Muscle of arm (tissue), 12 donors: ENCODE results near the gene PEX5. TPM values are rescaled to one million over a fixed set of nuclear protein-coding genes. Genes with fewer than 3 reads are reported as not detected.
"Not testable (repeated sequence)": the region's sequence is repeated elsewhere in the genome, so short reads cannot be mapped to it uniquely, and the experiment has no call there.

ENCODE experiments used
- DNase-seq: peaks from one replicate; pipeline ENCODE4 v3.0.0-alpha.2; 2013
- polyA plus RNA-seq, 12 donors: library from polyadenylated mRNA; unstranded; fragments of 120-200 nt; gene quantifications; one replicate each; pipeline ENCODE4 v1.2.1, GENCODE V29; 2013; ENCODE audit not compliant: insufficient read length in 12 of 12

Gene PEX5
- polyA plus RNA-seq, 12 donors, result 25.9 to 43.0 (median 35.8) TPM; not detected in 1

DNA sequence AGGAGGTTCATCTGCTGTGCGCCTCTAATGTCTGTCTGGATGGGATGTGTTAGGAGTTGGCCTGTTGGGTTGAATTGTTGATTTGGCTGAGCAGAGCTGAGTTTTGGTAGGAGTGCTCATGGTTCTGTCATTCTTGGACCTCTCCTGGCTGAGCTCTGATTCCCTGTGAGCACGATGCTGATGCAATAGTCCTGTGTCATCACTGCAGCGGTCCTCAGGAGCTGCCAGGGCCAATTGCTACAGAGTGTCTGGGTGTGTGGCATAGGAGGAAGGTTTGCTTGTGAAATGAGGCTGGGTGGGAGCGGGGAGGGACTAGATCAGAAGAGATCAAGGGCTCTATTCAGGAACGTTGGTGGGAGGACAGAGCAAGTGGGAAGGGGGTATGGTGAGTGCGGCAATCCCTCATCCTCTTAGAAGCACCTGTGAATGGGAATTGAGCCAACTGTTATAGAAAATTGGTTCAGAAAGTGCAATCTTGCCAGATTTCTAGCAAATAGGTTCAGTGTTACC lies 21.2 kb downstream of the PEX5 start:
- no peak for DNase-seq

DNA sequence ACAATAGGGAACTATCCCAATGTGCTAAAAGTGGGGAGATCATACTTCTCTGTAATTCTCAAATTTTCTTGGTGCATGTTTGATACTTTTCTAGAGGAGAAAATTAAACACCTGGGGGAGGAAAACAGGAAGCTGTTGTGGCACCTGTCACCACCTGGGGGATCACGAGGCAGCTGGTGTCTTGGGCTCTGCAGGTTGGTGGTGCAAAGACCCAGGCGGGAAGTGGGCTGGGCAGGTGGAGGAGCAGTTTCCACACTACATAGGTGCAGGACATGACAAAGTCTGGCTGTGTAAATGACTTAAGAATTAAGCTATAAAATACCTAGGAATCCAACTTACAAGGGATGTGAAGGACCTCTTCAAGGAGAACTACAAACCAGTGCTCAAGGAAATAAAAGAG lies 23.2 kb downstream of the PEX5 start:
- no peak for DNase-seq

DNA sequence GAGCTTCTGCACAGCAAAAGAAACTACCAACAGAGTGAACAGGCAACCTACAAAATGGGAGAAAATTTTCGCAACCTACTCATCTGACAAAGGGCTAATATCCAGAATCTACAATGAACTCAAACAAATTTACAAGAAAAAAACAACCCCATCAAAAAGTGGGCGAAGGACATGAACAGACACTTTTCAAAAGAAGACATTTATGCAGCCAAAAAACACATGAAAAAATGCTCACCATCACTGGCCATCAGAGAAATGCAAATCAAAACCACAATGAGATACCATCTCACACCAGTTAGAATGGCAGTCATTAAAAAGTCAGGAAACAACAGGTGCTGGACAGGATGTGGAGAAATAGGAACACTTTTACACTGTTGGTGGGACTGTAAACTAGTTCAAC lies 24.3 kb downstream of the PEX5 start:
- DNase-seq, result not testable (repeated sequence)

DNA sequence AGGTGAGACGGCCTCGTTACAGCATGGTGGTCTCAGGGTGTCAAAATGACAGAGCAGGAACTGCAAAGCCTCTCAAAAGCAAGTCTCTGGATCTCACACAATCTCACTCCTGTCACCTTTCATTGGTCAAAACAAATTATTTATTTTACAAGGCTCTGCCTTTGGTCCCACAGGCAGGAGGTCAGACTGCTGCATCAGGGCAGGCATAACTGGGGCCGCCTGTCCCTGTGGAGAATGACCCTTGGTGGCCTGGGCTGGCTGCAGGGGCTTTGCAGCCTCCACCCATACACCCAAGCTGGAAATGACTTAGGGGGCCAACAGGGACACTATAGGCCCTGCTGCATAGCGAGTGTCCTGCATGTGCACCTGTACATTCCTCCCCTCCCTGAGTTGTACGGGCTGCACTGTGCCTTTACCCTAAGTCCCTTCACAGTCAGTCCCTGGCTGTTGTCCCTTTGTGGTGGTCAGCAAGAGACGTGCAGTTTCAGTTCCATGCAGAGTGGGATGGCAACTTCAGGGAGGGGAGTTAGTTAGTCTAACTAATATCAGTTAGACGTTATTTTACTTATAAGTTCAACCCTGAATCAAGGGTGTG lies 28.1 kb downstream of the PEX5 start:
- no peak for DNase-seq

DNA sequence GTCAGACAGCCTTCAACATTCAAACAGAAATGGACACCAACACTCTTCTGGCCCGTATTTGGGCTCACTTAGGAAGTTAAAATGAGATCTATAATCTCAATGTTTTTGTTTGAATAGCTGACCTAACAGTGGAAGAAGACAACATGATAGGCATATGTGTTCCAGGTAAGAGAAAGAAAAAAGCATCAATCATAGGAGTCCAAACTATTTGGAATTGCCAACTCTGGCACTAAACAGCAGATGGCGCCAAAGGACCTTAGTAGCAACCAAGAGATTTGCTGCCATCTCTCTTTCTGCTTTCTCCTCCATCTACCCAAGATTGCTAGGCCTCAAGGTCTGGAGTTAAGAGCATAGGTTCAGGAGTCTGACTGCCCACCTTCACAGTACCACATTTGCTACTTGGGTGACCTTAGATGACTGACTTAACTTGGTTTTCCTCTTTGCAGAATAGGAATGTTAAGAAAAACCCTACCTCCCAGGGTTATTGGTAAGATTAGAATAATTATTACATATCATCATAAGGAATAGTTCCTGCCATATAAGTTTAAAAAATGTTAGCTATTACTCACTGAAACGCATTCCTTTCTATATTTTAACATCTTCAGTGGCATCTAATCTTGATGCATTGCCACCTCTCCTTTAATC lies 30.2 kb downstream of the PEX5 start:
- DNase-seq, result peak; percentile 67

DNA sequence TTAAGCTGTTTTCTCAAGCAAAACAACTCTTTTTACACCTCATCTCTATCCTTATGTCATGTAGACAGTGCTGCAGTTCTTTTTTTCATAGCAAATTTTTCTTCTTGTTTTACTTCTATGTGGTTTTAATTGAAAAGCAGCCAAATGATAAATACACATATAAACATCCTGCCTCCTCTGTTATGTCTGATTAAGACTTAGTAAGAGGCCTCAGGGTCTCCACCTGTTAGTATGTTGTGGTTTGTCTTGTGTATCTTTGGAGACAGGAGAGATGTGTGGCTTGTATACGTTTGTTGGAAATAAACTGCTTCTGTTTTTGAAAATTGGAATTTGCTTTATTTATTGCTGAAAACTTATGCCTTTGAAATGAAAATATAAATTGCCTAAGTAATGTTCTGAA lies 32.0 kb downstream of the PEX5 start:
- DNase-seq, result no peak

DNA sequence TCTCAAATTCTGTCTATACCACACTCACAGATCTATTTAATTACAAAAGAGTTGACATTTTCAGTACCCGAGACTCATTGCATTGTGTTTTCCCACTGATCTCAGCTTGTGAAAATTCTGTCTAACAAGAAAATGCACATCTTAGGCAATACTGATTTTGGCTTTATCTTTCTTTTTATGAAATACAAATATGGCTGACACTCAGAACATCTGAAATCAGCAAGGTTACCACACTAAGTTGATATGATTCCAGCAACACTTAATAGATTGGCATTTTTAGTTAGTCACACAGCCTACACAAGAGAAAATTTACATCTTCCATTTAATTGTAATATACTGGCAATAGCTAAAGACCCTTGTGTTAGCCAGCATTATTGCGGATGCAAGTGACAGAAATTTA lies 40.3 kb downstream of the PEX5 start:
- no peak for DNase-seq

DNA sequence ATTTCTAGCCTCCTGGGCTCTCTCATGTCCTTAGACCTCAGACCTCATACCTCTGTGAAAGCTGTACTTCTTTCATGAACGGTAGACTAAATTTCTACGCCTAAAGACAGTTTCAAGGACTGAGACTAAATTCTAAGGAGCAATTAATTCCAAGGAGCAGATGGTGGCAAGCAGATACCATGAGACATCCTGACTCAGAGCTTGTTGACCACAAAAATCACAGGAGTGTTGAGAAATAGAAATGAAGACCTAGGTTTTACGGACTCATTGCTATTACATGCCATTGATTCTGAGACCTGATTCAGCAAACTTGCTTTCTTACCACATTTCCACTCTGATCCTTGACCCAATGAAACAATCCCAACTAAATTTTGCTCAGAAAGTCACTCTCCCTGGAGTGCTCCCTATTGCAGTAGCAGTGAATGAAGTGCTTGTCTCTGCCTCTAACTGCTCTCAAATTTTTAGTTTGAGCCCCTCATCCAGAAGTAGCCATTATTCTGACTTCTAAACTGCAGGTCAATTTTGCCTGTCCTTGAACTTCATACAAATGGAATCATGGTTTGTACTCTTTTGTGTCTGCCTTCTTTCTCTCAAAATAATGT lies 52.0 kb downstream of the PEX5 start:
- DNase-seq, result no peak

DNA sequence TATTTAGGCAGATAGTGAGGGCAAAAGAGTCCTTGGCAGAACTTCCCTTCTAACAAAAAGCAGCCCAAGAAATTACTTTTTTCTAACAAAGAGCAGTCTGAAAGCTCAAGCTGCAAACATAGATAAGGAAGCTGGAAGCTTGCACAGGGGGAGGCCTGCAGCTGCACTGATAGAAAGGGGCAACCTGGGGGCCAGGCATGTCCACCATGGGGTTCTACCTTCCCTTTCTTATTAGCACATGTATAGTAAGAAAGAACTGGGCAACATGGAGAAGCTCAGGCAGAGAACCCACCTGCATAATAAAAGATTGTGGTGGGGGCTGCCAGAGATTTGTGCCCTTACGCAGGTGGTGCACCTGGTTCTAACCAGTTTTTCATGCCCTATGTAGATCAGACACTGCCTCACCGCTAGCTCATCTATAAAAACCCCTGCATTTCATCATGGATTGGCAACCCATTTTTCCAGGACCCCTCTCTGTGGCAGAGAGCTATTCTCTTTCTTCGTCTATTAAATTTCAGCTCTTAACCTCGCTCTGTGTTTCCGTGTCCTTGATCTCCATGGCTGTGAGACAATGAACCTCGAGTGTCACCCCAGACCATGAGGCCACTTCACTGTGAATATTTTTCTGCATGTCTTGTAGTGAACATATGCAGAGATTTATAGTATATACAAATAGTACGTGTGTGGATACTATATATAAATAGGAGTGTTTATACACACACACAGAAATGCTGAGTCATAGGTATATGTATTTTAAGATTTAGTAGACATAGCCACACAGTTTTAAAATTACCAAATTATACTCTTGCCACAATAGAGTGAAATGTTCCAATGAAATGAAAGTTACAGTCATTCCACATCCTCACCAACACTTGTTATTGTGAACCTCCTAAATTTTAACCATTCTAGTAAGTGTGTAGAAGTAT lies 53.0 kb downstream of the PEX5 start:
- DNase-seq, result no peak

DNA sequence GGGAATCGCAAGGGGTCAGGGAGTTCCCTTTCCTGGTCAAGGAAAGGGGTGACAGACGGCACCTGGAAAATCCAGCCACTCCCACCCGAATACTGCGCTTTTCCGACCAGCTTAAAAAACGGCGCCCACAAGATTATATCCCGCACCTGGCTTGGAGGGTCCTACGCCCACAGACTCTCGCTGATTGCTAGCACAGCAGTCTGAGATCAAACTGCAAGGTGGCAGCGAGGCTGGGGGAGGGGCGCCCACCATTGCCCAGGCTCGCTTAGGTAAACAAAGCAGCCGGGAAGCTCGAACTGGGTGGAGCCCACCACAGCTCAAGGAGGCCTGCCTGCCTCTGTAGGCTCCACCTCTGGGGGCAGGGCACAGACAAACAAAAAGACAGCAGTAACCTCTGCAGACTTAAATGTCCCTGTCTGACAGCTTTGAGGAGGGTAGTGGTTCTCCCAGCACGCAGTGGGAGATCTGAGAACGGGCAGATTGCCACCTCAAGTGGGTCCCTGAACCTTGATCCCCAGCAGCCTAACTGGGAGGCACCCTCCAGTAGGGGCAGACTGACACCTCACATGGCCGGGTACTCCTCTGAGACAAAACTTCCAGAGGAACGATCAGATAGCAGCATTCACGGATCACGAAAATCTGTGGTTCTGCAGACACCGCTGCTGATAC lies 62.0 kb downstream of the PEX5 start:
- not testable (repeated sequence) for DNase-seq

DNA sequence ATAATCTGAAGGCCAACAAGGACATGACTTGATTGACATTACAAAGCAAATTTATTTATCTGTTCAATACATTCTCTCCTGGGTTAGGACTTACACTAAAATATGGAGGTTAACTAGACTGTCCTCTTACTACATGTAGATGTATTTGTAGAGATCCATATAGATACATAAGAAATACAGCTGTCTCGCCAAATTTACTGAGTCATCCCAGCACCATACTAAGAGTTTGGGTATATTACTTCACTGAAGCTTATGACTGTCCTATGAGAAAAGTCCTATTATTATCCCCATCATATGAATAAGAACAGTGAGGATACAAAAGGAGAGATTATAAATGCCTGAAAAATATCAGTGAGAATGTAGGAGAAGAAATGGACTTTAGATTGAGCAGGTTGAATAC lies 69.6 kb downstream of the PEX5 start:
- no peak for DNase-seq

Other genes starting within 250 kb of the PEX5 start
- 10 to 100 TPM in 1 of 12 donors, 1 to 10 TPM in 1, not detected in 10; 9.0 to 12.4 TPM for gene RNU7-1, start 245.9 kb upstream of the PEX5 start, polyA plus RNA-seq
- 100 to 1,000 TPM in 11 of 12 donors, not detected in 1; 107 to 185 (median 136) TPM for gene C12orf57, start 245.7 kb upstream of the PEX5 start, polyA plus RNA-seq
- 10 to 100 TPM in 2 of 12 donors, 1 to 10 TPM in 9, not detected in 1; 3.4 to 41.4 (median 4.0) TPM for gene PTPN6, start 238.3 kb upstream of the PEX5 start, polyA plus RNA-seq
- 100 to 1,000 TPM in 11 of 12 donors, not detected in 1; 224 to 298 (median 265) TPM for gene PHB2, start 219.0 kb upstream of the PEX5 start, polyA plus RNA-seq
- 10 to 100 TPM in 11 of 12 donors, not detected in 1; 10.8 to 37.1 (median 29.6) TPM for gene EMG1, start 218.8 kb upstream of the PEX5 start, polyA plus RNA-seq
- 10 to 100 TPM in 11 of 12 donors, not detected in 1; 16.1 to 29.3 (median 21.3) TPM for gene LPCAT3, start 171.2 kb upstream of the PEX5 start, polyA plus RNA-seq
- 100 to 1,000 TPM in 3 of 12 donors, 10 to 100 TPM in 8, not detected in 1; 57.3 to 132 (median 66.8) TPM for gene C1S, start 129.0 kb upstream of the PEX5 start, polyA plus RNA-seq
- 100 to 1,000 TPM in 4 of 12 donors, 10 to 100 TPM in 7, not detected in 1; 71.8 to 139 (median 79.7) TPM for gene C1R, start 97.2 kb upstream of the PEX5 start, polyA plus RNA-seq
- 10 to 100 TPM in 9 of 12 donors, 1 to 10 TPM in 2, not detected in 1; 8.6 to 38.7 (median 12.8) TPM for gene C1RL, start 80.5 kb upstream of the PEX5 start, polyA plus RNA-seq
- 10 to 100 TPM in 1 of 12 donors, 1 to 10 TPM in 9, not detected in 2; 2.1 to 18.2 (median 3.5) TPM for gene RBP5, start 60.8 kb upstream of the PEX5 start, polyA plus RNA-seq
- gene CLSTN3, start 59.3 kb upstream of the PEX5 start, polyA plus RNA-seq, result 10 to 100 TPM in 11 of 12 donors, not detected in 1; 13.4 to 35.4 (median 18.5) TPM
- gene ACSM4, start 114.4 kb downstream of the PEX5 start, polyA plus RNA-seq, result under 1 TPM in 7 of 12 donors, not detected in 5; 0.11 to 0.20 (median 0.15) TPM